GM18861 (cell line): Measurements from ENCODE around the gene OPRM1.

Experiments
- ATAC-seq: cut with Tn5 transposase; IDR thresholded peaks from one replicate; pipeline ENCODE4 v1.9.1; 2021; ENCODE audit not compliant: unreplicated experiment

OPRM1 gene

GRCh38 chr6:154268486-154268885 is 229.4 kb downstream of the OPRM1 start:
- ATAC-seq, result no peak

DNA sequence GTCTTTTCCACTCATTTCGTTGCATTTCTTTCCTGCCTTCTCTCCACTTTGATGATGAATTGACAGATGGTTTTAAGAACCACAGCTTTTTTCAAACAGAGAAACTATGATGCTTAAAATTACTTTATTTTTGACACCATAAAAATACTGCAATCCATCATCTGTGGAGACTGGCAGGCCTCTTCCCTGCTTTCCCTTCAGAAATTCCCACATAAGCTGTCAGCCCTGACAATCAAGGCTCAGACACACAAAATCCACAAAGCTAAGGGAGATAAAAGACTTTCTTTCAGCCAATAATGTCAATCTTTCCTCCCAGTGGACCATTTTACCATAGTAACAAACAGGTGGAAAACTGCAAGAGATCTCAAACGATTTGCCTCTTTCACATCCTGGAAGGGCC is 235.1 kb downstream of the OPRM1 start:
- ATAC-seq, result no peak

DNA sequence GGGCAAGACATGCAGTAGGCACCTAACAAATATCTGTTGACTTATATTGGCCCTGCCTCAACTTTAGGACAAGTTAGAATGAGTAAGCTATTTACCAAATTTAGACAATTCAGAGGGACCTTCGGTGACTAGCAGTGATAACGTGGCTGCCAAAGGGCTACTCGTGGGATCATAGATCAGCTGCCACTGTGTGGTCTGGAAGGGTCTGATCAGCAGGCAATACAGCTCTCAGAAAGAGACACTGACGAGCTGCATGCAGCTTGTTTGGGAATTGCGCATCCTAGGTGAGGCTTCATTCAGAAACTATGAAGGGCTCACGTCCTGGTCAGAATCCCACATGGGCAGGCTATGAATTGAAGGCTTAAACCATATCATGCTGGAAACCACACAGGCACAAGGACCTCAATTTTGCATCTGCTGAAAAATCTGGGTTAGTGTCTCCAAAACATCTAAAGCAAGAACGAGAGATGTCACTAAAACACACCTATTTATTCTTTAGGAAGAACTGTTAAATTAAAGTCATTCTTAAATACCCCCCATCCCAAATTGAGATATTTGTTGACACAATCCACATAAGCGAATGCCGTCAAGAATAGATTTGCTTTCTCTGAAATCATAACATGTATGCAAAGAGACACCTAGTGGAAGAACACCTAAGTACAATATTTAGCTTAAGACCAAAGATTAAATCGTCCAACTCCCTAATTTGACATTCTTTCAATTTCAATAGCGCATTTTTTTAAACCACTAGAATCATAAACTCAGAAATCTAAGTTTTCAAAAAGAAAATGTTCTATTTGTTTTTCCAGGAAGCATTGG is 238.0 kb downstream of the OPRM1 start:
- ATAC-seq, result peak; percentile 70

DNA sequence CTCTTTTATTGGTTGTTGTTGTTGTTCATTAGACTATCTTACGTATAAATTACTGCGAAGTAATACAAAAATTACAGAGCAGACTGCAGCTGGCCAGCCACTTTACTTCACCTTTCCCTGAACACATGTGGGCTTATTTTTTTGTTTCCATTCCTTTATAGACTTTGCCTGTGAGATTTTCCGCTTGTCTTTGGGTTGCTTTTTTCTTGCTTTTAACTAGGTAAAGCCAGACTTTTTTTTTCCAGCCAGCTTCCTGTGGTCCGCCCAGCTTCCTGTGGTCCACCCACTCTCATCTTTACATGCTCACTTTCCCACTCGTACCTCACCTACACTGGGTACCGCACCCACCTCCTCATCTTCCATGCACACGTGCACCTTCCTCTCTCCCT is 238.6 kb downstream of the OPRM1 start:
- no peak for ATAC-seq

- ATAC-seq, result no peak
These were observed 241.5 kb downstream of the OPRM1 start for GRCh38 chr6:154280521-154280920.

DNA sequence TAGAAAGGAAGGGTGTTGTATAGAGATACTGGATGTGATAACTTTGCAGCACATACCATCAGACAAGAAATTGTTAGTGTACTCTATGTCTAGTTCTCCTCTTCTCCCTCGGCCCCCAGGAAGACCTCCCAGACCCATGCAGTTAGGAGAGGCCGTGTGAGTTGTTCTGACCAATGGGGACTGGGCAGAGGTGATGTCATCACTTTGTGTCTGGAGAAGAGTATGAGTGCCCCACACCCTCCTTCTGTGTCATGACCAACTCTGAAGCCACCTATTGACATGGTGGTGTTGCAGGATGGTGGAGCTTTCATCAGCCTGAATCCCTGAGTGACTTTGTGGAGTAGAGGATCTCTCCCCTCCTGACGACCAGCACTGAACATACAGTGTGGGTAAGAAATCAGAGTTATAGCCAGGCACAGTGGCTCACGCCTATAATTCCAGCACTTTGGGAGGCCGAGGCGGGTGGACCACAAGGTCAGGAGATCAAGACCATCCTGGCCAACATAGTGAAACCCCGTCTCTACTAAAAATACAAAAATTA is 245.3 kb downstream of the OPRM1 start:
- no peak for ATAC-seq

DNA sequence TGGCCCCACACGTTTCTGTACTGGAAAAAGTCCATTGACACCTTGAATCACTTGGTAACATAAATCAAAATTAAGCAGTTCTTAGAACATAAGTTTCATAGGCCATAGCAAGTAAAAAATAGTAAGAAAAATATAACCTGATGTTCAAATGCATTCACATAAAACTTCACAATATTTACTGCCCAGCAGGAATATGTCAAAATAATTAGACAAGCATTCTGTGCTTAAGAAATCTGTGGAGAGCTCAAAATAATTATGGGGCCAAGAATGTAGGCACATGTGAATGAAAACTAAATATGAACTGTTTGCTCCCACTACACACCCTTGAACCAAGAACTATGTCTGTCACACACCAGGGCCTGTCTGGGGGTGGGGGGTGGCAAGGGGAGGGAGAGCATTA is 246.8 kb downstream of the OPRM1 start:
- no peak for ATAC-seq

DNA sequence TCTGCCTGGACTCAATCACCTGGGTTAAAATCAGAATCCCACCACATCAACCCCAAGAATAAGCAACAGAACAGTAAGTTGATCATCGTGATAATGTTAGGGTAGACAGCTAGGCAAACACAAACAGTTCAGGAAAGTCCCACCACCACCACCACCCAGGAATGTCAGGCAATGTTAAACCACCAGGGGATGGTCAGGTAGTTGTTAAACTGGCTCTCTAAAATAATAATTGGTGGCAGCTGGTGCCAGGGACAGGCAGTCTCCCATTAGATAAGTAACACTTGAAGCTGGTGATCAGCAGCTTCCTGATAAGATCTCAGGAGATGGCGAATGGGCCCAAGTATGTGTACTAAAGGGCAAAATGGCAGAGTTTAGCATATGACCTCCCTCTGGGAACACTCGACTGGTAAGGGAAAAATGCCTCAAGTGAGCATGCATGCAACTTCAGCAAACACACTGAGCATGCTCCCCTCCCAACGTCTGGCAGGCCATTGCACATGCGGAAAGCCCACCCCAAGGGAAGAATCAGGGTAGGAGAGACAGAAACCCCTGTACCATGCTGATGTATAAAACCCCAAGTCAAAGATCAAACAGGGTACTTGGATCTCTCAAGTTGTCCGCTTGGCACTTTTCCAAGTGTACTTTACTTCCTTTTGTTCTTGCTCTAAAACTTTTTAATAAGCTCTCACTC is 250.9 kb downstream of the OPRM1 start:
- ATAC-seq, result no peak

- ATAC-seq, result no peak
These were observed 253.0 kb downstream of the OPRM1 start for GRCh38 chr6:154292066-154292465.

- ATAC-seq, result no peak
These were observed 253.9 kb downstream of the OPRM1 start for GRCh38 chr6:154292855-154293519.

DNA sequence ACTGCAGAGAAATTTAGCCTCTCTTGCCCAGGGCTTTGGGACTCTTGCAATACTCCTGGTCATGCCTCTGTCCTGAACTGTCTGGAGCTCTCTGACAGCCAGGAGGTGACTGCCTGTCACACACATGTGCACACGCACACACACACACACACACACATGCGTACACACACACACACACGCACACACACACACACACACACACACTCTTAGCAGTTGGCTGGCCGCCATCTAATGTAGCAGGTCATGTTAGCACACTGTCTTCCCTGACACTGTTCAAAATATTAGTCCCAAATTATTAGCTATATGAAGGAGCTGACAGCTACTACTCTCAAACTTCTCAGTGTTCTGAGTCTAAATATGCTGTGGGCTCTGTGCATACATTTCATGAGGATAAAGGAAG is 256.7 kb downstream of the OPRM1 start:
- no peak for ATAC-seq
